ENCODE measurements around the gene ADGRF5.

DNA sequence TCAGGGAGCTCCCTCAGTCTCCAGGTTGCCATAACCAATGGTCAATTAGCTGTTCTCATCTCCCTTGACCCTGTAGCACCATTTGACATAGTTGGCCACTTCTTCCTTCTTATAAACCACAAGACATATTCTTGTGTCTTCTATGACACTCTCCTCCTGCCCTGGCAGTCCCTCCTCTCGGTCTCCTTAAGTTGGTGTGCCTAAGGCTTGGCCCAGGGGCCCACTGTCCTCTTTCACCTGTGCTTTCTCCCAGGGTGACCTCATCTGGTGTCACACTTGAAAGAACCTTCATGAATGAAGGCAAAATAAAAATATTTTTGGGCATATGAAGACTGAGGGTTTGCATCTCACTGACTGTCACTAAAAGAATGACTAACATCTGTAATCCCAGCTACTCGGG, 9.7 kb upstream of the ADGRF5 start:
- TF ChIP-seq, protein P1, sequence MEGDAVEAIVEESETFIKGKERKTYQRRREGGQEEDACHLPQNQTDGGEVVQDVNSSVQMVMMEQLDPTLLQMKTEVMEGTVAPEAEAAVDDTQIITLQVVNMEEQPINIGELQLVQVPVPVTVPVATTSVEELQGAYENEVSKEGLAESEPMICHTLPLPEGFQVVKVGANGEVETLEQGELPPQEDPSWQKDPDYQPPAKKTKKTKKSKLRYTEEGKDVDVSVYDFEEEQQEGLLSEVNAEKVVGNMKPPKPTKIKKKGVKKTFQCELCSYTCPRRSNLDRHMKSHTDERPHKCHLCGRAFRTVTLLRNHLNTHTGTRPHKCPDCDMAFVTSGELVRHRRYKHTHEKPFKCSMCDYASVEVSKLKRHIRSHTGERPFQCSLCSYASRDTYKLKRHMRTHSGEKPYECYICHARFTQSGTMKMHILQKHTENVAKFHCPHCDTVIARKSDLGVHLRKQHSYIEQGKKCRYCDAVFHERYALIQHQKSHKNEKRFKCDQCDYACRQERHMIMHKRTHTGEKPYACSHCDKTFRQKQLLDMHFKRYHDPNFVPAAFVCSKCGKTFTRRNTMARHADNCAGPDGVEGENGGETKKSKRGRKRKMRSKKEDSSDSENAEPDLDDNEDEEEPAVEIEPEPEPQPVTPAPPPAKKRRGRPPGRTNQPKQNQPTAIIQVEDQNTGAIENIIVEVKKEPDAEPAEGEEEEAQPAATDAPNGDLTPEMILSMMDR (IDR thresholded peaks at IDR 0.05; ENCODE audit: extremely low read depth in 1 of 2, insufficient read depth in 1 of 2, low read depth in 1 of 2, low read length in 2 of 2), result no peak
- TF ChIP-seq POLR2AphosphoS5 (IDR thresholded peaks at IDR 0.05; ENCODE audit: insufficient read depth, low read depth, low read length) (no peak), POLR2A (IDR thresholded peaks at IDR 0.05; ENCODE audit: low read depth, low read length) (no peak), EZH2 (IDR thresholded peaks at IDR 0.05; ENCODE audit: borderline replicate concordance, low read depth, low read length, severe bottlenecking) (no peak)
- TF ChIP-seq, protein P2, sequence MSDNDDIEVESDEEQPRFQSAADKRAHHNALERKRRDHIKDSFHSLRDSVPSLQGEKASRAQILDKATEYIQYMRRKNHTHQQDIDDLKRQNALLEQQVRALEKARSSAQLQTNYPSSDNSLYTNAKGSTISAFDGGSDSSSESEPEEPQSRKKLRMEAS (IDR thresholded peaks at IDR 0.05; ENCODE audit: insufficient read depth, insufficient read length), result no peak
